OCI-LY7 (cell line): Measurements from ENCODE around the gene IL6ST. TPM values are rescaled to one million over a fixed set of nuclear protein-coding genes. Genes with fewer than 3 reads are reported as not detected.

Experiments
- BruUV-seq: library from RNA; stranded (reverse); fragments of 400-500 nt; replicated peaks from 2 replicates; lab custom pipeline; 2021; lab: Mats Ljungman, UMichigan
- CTCF ChIA-PET: fragments of 300-600 bp; sonication (Branson Sonifier 250); formaldehyde crosslinking; loops from one replicate; lab custom pipeline; 2022; ENCODE audit warnings: antibody characterized with exemption; ENCODE audit not compliant: unreplicated experiment; lab: Charles Lee
- POLR2A ChIA-PET: fragments of 300-600 bp; sonication (Branson Sonifier 250); formaldehyde crosslinking; loops from one replicate; lab custom pipeline; 2022; ENCODE audit warnings: antibody characterized with exemption; lab: Charles Lee
- DNase-seq: peaks from one replicate; pipeline ENCODE4 v3.0.0-alpha.2; 2015; ENCODE audit warnings: low spot score
- H2AFZ ChIP-seq: fragments of 200-600 bp; sonication (generic), shearing (Covaris generic); 2 replicates; pipeline ENCODE4 v1.6.1; 2014; ENCODE audit warnings: mild to moderate bottlenecking, antibody characterized with exemption, low read length, moderate library complexity
- H3K27ac ChIP-seq: fragments of 200-600 bp; sonication (generic); 2 replicates; pipeline ENCODE4 v1.5.1; 2014; ENCODE audit warnings: mixed run types, low read depth, mild to moderate bottlenecking, moderate library complexity, low read length, inconsistent platforms; ENCODE audit not compliant: poor library complexity, severe bottlenecking
- H3K36me3 ChIP-seq: fragments of 200-600 bp; sonication (generic); 2 replicates; pipeline ENCODE4 v1.6.1; 2014; ENCODE audit warnings: mild to moderate bottlenecking, antibody characterized with exemption, low read length, moderate library complexity, mixed read lengths; ENCODE audit not compliant: insufficient read depth
- H3K4me1 ChIP-seq: fragments of 200-600 bp; sonication (generic); 2 replicates; pipeline ENCODE4 v1.5.1; 2014; ENCODE audit warnings: mild to moderate bottlenecking, low read length; ENCODE audit not compliant: insufficient read depth, poor library complexity, severe bottlenecking
- H3K4me2 ChIP-seq: fragments of 200-600 bp; sonication (generic); 2 replicates; pipeline ENCODE4 v1.6.1; 2014; ENCODE audit warnings: mild to moderate bottlenecking, low read length
- H3K4me3 ChIP-seq: fragments of 200-600 bp; sonication (generic); 2 replicates; pipeline ENCODE4 v1.5.1; 2014; ENCODE audit warnings: mild to moderate bottlenecking, low read depth, low read length; ENCODE audit not compliant: poor library complexity, severe bottlenecking
- H3K79me2 ChIP-seq: fragments of 200-600 bp; sonication (generic); 2 replicates; pipeline ENCODE4 v1.6.1; 2016; ENCODE audit warnings: low read depth, mild to moderate bottlenecking, low read length, moderate library complexity, mixed read lengths; ENCODE audit not compliant: insufficient read depth
- H3K9me2 ChIP-seq: fragments of 200-600 bp; sonication (generic); 2 replicates; pipeline ENCODE4 v1.6.1; 2016; ENCODE audit warnings: mild to moderate bottlenecking, low read length, mixed read lengths; ENCODE audit not compliant: insufficient read depth
- H3K9me3 ChIP-seq: fragments of 200-600 bp; sonication (generic); 2 replicates; pipeline ENCODE4 v1.6.1; 2014; ENCODE audit warnings: mild to moderate bottlenecking, mixed run types, low read length, mixed read lengths
- H4K20me1 ChIP-seq: fragments of 200-600 bp; sonication (generic); 2 replicates; pipeline ENCODE4 v1.6.1; 2014; ENCODE audit warnings: mild to moderate bottlenecking, antibody characterized with exemption, low read length, moderate library complexity, mixed read lengths; ENCODE audit not compliant: insufficient read depth
- EZH2phosphoT487 ChIP-seq: fragments of 200-600 bp; sonication (generic); IDR thresholded peaks from 2 replicates; pipeline ENCODE4 v1.6.1; 2018; ENCODE audit warnings: low read depth, borderline replicate concordance, mild to moderate bottlenecking, mixed run types, antibody characterized with exemption, low read length, moderate library complexity, mixed read lengths
- intact Hi-C: fragments of 100-400 bp; cut with micrococcal nuclease; formaldehyde crosslinking; loops from one replicate; pipeline ENCODE4 v1.10.0; 2022; ENCODE audit not compliant: unreplicated experiment
- total RNA-seq, 2 experiments: library from RNA; depleted of rRNA in 1 of 2; stranded (reverse); fragments of >200 nt in 1 of 2; shearing (Covaris generic) in 1 of 2; gene quantifications; 2 replicates each; pipeline ENCODE4 v1.2.3, GENCODE V29; 2014 to 2022
- TF ChIP-seq, protein P1 (sequence below): fragments of 200-600 bp; sonication (generic); conservative IDR thresholded peaks from 2 replicates; pipeline ENCODE4 v1.5.1; 2014; ENCODE audit warnings: mild to moderate bottlenecking, antibody characterized with exemption, low read length, moderate library complexity, mixed read lengths

The IL6ST gene
- total RNA-seq, 2 experiments from 2014 or later = 5.6 to 13.3 TPM

DNA sequence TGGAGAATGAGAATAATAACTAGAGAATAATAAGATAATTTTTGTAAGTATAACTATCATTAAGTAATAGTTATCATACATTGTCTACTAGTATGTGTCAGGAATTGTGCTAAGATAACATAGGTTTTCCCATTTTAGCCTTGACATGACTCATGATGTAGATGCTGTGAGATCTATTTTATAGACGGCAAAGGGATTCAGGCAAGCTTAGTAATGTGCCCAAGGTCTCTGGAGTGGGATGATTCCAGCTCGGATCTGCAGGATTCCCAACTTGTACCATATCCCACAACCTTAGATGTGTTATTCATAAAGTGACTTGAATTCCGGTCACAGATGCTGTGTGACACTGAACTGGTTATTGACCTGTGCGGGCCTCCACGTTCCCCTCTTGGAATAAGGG is 92.1 kb downstream of the IL6ST start:
- CTCF ChIA-PET = no interaction called here
- TF ChIP-seq EZH2phosphoT487 = no peak
- TF ChIP-seq, protein P1, sequence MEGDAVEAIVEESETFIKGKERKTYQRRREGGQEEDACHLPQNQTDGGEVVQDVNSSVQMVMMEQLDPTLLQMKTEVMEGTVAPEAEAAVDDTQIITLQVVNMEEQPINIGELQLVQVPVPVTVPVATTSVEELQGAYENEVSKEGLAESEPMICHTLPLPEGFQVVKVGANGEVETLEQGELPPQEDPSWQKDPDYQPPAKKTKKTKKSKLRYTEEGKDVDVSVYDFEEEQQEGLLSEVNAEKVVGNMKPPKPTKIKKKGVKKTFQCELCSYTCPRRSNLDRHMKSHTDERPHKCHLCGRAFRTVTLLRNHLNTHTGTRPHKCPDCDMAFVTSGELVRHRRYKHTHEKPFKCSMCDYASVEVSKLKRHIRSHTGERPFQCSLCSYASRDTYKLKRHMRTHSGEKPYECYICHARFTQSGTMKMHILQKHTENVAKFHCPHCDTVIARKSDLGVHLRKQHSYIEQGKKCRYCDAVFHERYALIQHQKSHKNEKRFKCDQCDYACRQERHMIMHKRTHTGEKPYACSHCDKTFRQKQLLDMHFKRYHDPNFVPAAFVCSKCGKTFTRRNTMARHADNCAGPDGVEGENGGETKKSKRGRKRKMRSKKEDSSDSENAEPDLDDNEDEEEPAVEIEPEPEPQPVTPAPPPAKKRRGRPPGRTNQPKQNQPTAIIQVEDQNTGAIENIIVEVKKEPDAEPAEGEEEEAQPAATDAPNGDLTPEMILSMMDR = no peak
- intact Hi-C loops = no loop called here
- BruUV-seq = no TSS peak
- Histone ChIP-seq H3K79me2 (no peaks in the 10 kb centered on the region), H3K4me1 (no peaks in the 10 kb centered on the region), H2AFZ (no peak overlapping the region), H4K20me1 (no peaks in the 10 kb centered on the region), H3K27ac (no peak overlapping the region), H3K36me3 (no peaks in the 10 kb centered on the region), H3K9me2 (no peaks in the 10 kb centered on the region), H3K4me2 (no peak overlapping the region), H3K4me3 (no peak overlapping the region), H3K9me3 (no peaks in the 10 kb centered on the region)
- POLR2A ChIA-PET = no interaction called here
- no peak for DNase-seq

DNA sequence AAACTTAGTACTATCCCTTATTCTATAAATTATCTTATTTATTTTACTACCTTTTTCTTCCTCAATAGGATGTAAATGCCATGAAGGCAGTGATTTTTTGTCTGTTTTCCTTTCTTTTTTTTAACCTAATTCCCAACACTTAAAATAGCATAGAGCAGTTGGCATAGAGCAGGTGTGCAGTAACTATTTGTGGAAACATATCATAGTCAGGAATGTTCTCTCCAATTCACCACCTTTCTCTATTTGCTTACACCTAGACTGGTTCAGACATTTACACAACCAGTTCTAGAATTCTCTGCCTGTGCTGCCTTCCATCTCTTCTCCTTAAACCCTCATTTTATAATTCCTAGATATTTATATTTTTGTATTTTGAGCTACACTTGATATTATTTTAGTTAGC is 94.0 kb downstream of the IL6ST start:
- Histone ChIP-seq H2AFZ (no peak overlapping the region), H3K4me3 (no peak overlapping the region), H3K4me2 (no peak overlapping the region), H3K27ac (no peak overlapping the region), H3K36me3 (no peaks in the 10 kb centered on the region), H3K79me2 (no peaks in the 10 kb centered on the region), H4K20me1 (no peaks in the 10 kb centered on the region), H3K4me1 (no peaks in the 10 kb centered on the region), H3K9me3 (no peaks in the 10 kb centered on the region), H3K9me2 (no peaks in the 10 kb centered on the region)
- POLR2A ChIA-PET = interaction anchor here (0.7 kb wide), 1 partner anchor 8 kb away, joined by 3 read pairs; no protein-coding TSS in a partner anchor
- BruUV-seq = no TSS peak
- no peak for DNase-seq
- TF ChIP-seq, protein P1 = no peak
- no peak for TF ChIP-seq EZH2phosphoT487
- intact Hi-C loops = no loop called here
- CTCF ChIA-PET = no interaction called here

DNA sequence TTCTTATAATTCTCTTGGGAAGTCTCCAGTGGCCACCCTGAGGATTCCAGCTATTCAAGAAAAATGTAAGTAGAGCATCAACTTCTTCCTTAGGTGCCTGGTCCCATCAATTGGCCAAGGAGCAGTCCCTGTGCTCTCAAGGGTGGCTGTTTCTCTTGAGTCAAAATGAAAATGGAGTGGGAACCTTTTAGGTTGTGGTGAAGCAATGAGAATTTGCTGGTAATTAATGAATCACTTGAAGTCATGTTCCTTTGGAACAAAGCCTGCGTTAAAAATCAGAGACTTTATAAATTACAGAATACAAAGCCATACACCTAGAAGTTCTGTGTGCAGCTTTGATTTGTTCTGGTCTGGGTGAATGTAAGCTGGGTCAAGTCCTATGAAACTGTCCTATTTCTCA is 94.7 kb downstream of the IL6ST start:
- intact Hi-C loops = no loop called here
- no peak overlapping the region for H2AFZ ChIP-seq
- no peak for DNase-seq
- CTCF ChIA-PET = no interaction called here
- no peaks in the 10 kb centered on the region for H3K79me2 ChIP-seq
- H3K9me2 ChIP-seq = no peaks in the 10 kb centered on the region
- H3K36me3 ChIP-seq = no peaks in the 10 kb centered on the region
- H3K4me2 ChIP-seq = no peak overlapping the region
- H3K4me3 ChIP-seq = no peak overlapping the region
- POLR2A ChIA-PET = interaction anchor here (0.6 to 0.7 kb wide), 2 partner anchors 139 to 167 kb away, joined by 3 to 4 read pairs; no protein-coding TSS in a partner anchor
- no TSS peak for BruUV-seq
- no peak for TF ChIP-seq EZH2phosphoT487
- TF ChIP-seq, protein P1 = no peak
- H3K27ac ChIP-seq = no peak overlapping the region
- no peaks in the 10 kb centered on the region for H3K9me3 ChIP-seq
- no peaks in the 10 kb centered on the region for H4K20me1 ChIP-seq
- no peaks in the 10 kb centered on the region for H3K4me1 ChIP-seq
